ENCODE results near the gene ZBED4.

ZBED4 gene

GRCh38 chr22:49921508-49922278 lies 68.0 kb downstream of the ZBED4 start:
- no peak for DNase-seq (ENCODE audit: low read depth)

GRCh38 chr22:49922484-49922883 lies 68.8 kb downstream of the ZBED4 start:
- DNase-seq (ENCODE audit: low read depth): no peak

GRCh38 chr22:49922926-49923325 lies 69.3 kb downstream of the ZBED4 start:
- no peak for DNase-seq (ENCODE audit: low read depth)

- no peak for DNase-seq (ENCODE audit: low read depth)
Measured at GRCh38 chr22:49923445-49923844, 69.8 kb downstream of the ZBED4 start.

- DNase-seq (ENCODE audit: low read depth): no peak
Measured at GRCh38 chr22:49924113-49924833, 70.6 kb downstream of the ZBED4 start.

GRCh38 chr22:49925525-49926128 lies 72.0 kb downstream of the ZBED4 start:
- DNase-seq (ENCODE audit: low read depth): no peak

- no peak for DNase-seq (ENCODE audit: low read depth)
Measured at GRCh38 chr22:49926916-49927315, 73.3 kb downstream of the ZBED4 start.

GRCh38 chr22:49927483-49928184 lies 74.0 kb downstream of the ZBED4 start:
- no peak for DNase-seq (ENCODE audit: low read depth)

- DNase-seq (ENCODE audit: low read depth): no peak
Measured at GRCh38 chr22:49928185-49928495, 74.5 kb downstream of the ZBED4 start.

GRCh38 chr22:49928555-49929210 lies 75.0 kb downstream of the ZBED4 start:
- DNase-seq (ENCODE audit: low read depth): no peak

GRCh38 chr22:49929211-49929979 lies 75.8 kb downstream of the ZBED4 start:
- no peak for DNase-seq (ENCODE audit: low read depth)

GRCh38 chr22:49929994-49930575 lies 76.4 kb downstream of the ZBED4 start:
- DNase-seq (ENCODE audit: low read depth): no peak

- peak; percentile 51 for DNase-seq (ENCODE audit: low read depth)
Measured at GRCh38 chr22:49930596-49931412, 77.2 kb downstream of the ZBED4 start.

- DNase-seq (ENCODE audit: low read depth): no peak
Measured at GRCh38 chr22:49933236-49934159, 79.9 kb downstream of the ZBED4 start.

- DNase-seq (ENCODE audit: low read depth): no peak
Measured at GRCh38 chr22:49934160-49934890, 80.7 kb downstream of the ZBED4 start.

- no peak for DNase-seq (ENCODE audit: low read depth)
Measured at GRCh38 chr22:49934891-49935557, 81.4 kb downstream of the ZBED4 start.

- no peak for DNase-seq (ENCODE audit: low read depth)
Measured at GRCh38 chr22:49935561-49935960, 81.9 kb downstream of the ZBED4 start.
